ENCODE data around the gene PTK6. TPM values are rescaled to one million over a fixed set of nuclear protein-coding genes. Genes with fewer than 3 reads are reported as not detected.

The PTK6 gene
- total RNA-seq, 4 donors from 2014 or later: 0.06 to 1.2 (median 0.23) TPM

- no peak overlapping the region for H3K27ac ChIP-seq (replicated peaks in 1 of 4)
- intact Hi-C loops (cut with DNase I): no loop called here
- DNase-seq (ENCODE audit: extremely low spot score): no peak
- no peaks in the 10 kb centered on the region for H3K9me3 ChIP-seq
- H3K27me3 ChIP-seq: peaks cover 0 to 83% (median 20%) of the 10 kb centered on the region in 4 donors
- H3K4me3 ChIP-seq: no peak overlapping the region
- no peak for TF ChIP-seq POLR2AphosphoS5 (IDR thresholded peaks at IDR 0.05)
- no peak for TF ChIP-seq EP300 (IDR thresholded peaks at IDR 0.05)
- no peak for TF ChIP-seq POLR2A (IDR thresholded peaks at IDR 0.05; ENCODE audit: low read depth)
- no peak for TF ChIP-seq CTCF (IDR thresholded peaks at IDR 0.05)
- WGBS: 31% methylated on average over 10 of the region's 11 CpGs
- peaks cover 1 to 14% (median 11%) of the 10 kb centered on the region in 4 donors for H3K4me1 ChIP-seq
- H3K36me3 ChIP-seq: no peaks in the 10 kb centered on the region
These were observed 11.4 kb upstream of the PTK6 start for GRCh38 chr20:63548542-63548941.

- DNase-seq (ENCODE audit: extremely low spot score): no peak
- Histone ChIP-seq H3K4me1 (peaks cover 0 to 8% (median 4%) of the 10 kb centered on the region in 4 donors), H3K9me3 (no peaks in the 10 kb centered on the region), H3K27ac (replicated peaks in 1 of 4) (no peak within 1 kb of the TSS), H3K36me3 (no peaks in the 10 kb centered on the region), H3K4me3 (no peak within 1 kb of the TSS), H3K27me3 (peaks cover 0 to 76% (median 15%) of the 10 kb centered on the region in 4 donors)
- TF ChIP-seq CTCF (IDR thresholded peaks at IDR 0.05) (no peak), POLR2AphosphoS5 (IDR thresholded peaks at IDR 0.05) (no peak), POLR2A (IDR thresholded peaks at IDR 0.05; ENCODE audit: low read depth) (no peak), EP300 (IDR thresholded peaks at IDR 0.05) (no peak)
- intact Hi-C loops (cut with DNase I): no loop called here
- WGBS: 72% methylated on average over 6 of the region's 35 CpGs
These were observed 10.7 kb upstream of the PTK6 start, which contains the start of gene SRMS for GRCh38 chr20:63547725-63548480. Gene SRMS (minus strand): TSS chr20:63547749. CDS start chr20:63547463, 286 bp downstream.

GRCh38 chr20:63546956-63547724 lies 10.0 kb upstream of the PTK6 start:
- Histone ChIP-seq H3K9me3 (no peaks in the 10 kb centered on the region), H3K4me3 (no peak overlapping the region), H3K36me3 (no peaks in the 10 kb centered on the region), H3K27ac (replicated peaks in 1 of 4) (no peak overlapping the region), H3K27me3 (peaks cover 0 to 69% (median 15%) of the 10 kb centered on the region in 4 donors), H3K4me1 (peaks cover 0 to 6% (median 0%) of the 10 kb centered on the region in 4 donors)
- TF ChIP-seq POLR2A (IDR thresholded peaks at IDR 0.05; ENCODE audit: low read depth) (no peak), CTCF (IDR thresholded peaks at IDR 0.05) (no peak), POLR2AphosphoS5 (IDR thresholded peaks at IDR 0.05) (no peak), EP300 (IDR thresholded peaks at IDR 0.05) (no peak)
- no peak for DNase-seq (ENCODE audit: extremely low spot score)
- intact Hi-C loops (cut with DNase I): no loop called here
- WGBS: 58% methylated on average over 34 of the region's 58 CpGs

GRCh38 chr20:63546256-63546955 lies 9.2 kb upstream of the PTK6 start:
- intact Hi-C loops (cut with DNase I): no loop called here
- H3K27me3 ChIP-seq: peaks cover 0 to 68% (median 15%) of the 10 kb centered on the region in 4 donors
- H3K4me3 ChIP-seq: no peak overlapping the region
- no peak overlapping the region for H3K27ac ChIP-seq (replicated peaks in 1 of 4)
- TF ChIP-seq EP300 (IDR thresholded peaks at IDR 0.05) (no peak), CTCF (IDR thresholded peaks at IDR 0.05) (no peak), POLR2AphosphoS5 (IDR thresholded peaks at IDR 0.05) (no peak), POLR2A (IDR thresholded peaks at IDR 0.05; ENCODE audit: low read depth) (no peak)
- peaks cover 0 to 6% (median 0%) of the 10 kb centered on the region in 4 donors for H3K4me1 ChIP-seq
- no peaks in the 10 kb centered on the region for H3K36me3 ChIP-seq
- WGBS: 73% methylated on average over 17 of the region's 20 CpGs
- no peaks in the 10 kb centered on the region for H3K9me3 ChIP-seq
- DNase-seq (ENCODE audit: extremely low spot score): no peak
